ENCODE measurements around the gene SMAD3.

DNA sequence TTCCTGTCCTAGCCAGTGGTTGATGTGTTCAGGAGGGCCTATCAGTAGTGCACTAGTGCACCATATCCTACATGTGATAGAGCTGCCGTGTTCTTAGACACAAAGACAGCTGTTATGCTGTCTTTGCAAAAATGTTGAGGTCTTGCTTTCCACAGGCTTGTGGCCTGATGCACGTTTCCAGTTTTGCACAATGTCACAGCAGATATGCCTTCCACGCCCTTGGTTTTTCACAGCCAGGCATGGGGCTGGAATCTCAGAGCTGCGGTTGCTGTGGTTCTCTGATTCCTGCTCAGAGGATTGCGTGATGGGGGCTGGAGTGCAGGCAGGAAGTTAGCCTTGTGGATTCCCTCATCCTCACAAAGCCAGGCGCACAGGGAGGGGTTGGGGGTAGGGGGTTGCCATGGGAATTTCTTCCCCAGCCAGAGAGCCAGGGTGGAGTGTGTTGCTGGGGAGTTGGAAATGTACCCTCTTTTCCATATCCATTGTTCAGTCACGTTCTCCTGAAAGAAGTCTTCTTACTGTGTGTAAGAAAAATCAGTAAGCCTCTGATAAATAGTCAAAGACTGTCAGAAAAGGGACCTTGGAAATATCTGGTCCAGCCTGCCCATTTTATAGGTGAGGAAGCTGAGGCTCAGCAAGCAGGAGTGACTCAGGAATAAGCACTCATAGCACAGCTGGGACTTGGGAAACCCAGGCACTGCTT is 79.4 kb downstream of the SMAD3 start:
- TF ChIP-seq CTCF (conservative IDR thresholded peaks at IDR 0.05; ENCODE audit: low read depth, low read length) (no peak), SMC3 (IDR thresholded peaks at IDR 0.05; ENCODE audit: low read depth, low read length) (no peak), FOS (IDR thresholded peaks at IDR 0.05; ENCODE audit: low read depth, low read length) (peak; percentile 46; the same call in 1 of the 2 replicates), POLR2A (IDR thresholded peaks at IDR 0.05; ENCODE audit: low read depth, low read length) (0 out of 2 replicates have a peak, but pooled peaks have one; percentile 18), CEBPB (IDR thresholded peaks at IDR 0.05; ENCODE audit: low read depth, low read length) (peak; percentile 94), RCOR1 (IDR thresholded peaks at IDR 0.05; ENCODE audit: insufficient replicate concordance, low read length) (peak; percentile 68), RFX5 (IDR thresholded peaks at IDR 0.05; ENCODE audit: low read depth, low read length) (no peak), BHLHE40 (IDR thresholded peaks at IDR 0.05; ENCODE audit: low read depth, low read length) (peak; percentile 98), MXI1 (IDR thresholded peaks at IDR 0.05; ENCODE audit: borderline replicate concordance, low read depth, low read length) (no peak), MAZ (IDR thresholded peaks at IDR 0.05; ENCODE audit: borderline replicate concordance, low read depth, low read length) (peak; percentile 80), MAFK (IDR thresholded peaks at IDR 0.05; ENCODE audit: low read depth, low read length) (peak; percentile 87), USF2 (IDR thresholded peaks at IDR 0.05; ENCODE audit: low read depth, low read length) (peak; percentile 44; the same call in 1 of the 2 replicates)
